GM18858 (cell line): ENCODE measurements around the gene ESPNL.

Source experiments
- ATAC-seq: cut with Tn5 transposase; IDR thresholded peaks from one replicate; pipeline ENCODE4 v1.9.1; 2021; ENCODE audit not compliant: unreplicated experiment

Gene ESPNL

DNA sequence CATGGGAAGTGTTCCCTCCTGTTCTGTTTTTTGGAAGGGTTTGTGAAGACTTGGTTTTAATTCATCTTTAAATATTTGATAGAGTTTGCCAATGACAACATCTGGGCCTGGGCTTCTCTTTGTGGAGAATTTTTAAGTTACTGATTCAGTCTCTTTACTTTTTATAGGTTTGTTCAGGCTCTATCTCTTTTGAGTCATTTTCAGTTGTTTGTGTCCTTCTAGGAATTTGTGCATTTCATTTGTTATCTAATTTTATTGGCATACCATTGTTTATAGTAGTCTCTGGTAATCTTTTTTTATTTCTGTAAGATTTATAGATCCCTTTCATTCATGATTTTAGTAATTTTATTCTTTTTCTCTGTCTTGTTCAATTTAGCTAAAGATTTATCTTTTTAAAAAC is 24.7 kb upstream of the ESPNL start:
- ATAC-seq: no peak

DNA sequence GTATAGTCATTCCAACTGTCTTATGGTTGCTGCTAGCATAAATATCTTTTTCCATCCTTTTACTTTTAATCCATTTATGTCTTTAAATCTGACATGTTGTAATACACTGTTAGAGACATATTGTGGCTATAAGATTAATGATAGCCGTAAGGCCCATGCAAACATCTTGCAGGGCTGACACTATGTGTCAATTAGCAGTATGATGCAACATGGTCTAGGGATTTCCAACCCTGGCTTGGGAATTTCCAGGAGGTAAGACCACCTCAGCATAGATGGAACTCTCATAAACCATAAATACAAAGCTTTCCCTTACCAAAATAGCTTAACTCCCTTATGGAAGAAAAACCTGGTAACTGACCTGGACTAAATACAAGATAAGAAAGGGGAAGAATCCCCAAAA is 22.8 kb upstream of the ESPNL start:
- ATAC-seq: no peak

DNA sequence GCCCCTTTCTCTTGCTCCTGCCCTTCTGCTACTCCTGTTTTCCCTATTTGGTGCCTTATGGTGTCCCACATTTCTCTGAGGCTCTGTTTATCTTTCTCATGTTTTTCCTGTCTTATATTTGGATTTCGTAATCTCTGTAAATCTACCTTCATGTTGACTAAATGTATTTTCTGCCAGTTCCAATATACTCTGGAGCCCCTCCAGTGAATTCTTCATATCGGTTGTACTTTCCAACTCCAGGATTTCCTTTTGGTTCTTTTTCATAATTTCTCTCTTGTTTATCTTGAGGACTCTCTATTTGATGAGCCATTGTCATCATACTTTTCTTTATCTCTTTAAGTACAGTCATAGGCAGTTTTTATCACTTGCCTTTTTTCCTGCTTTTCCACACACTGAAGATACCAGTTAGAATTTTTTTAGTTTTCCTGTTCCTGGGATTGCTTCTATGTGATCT is 20.2 kb upstream of the ESPNL start:
- ATAC-seq: no peak

DNA sequence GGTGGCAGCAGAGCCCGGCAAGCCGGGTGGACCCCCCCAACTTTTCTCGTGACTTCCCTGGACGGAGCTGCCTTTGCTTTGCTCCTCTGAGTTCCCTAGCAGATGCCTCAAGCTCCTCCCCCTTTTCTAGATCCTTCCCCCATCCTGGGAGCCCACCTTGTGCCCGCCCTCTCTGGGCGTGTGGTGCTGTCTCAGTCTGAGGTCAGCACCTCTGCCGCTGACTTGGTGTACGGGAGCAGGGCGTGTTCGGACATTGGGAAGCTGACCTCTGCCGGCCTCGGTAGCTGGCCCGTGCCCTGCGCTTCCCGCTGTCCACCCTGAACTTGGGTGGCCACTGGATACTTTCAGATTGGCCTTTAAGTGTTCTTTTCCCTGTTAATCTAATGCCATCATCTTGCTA is 19.6 kb upstream of the ESPNL start:
- no peak for ATAC-seq

DNA sequence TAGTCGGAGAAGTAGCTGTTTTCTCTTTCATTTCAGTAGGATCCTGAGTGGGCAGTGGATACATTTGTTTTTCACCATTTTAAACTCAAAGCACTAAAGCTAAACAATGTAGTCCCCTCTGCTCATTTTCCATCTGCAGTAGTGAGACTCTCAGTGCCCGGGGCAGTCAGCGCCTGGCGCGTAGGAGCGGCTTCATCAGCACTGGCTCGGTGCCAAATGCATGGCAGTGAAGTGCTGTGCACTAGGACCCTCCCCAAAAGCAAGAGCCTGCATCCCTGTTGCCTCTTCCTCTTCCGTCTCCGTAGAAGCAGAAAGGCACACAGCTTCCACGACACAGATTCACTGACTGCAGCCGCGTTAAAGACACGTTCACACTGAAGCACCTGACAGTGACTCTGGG is 19.0 kb upstream of the ESPNL start:
- ATAC-seq: no peak

DNA sequence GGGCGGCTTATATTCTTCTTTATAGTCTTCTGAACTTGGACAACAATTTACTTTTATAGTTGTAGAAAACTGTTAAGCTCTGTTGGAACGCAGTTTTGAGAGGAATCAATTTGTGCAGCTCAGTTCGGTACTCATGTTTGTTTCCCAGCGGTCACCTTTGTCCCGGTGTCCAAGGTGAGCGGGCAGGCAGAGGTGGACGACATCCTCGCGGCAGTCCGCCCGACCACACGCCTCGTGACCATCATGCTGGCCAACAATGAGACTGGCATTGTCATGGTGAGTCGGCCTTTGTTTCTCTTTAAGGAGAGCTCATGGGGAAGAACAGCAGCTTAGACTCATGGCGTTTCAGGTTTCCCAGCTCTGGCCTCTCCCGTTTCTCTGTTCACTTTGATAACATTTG is 18.6 kb upstream of the ESPNL start:
- ATAC-seq: no peak

DNA sequence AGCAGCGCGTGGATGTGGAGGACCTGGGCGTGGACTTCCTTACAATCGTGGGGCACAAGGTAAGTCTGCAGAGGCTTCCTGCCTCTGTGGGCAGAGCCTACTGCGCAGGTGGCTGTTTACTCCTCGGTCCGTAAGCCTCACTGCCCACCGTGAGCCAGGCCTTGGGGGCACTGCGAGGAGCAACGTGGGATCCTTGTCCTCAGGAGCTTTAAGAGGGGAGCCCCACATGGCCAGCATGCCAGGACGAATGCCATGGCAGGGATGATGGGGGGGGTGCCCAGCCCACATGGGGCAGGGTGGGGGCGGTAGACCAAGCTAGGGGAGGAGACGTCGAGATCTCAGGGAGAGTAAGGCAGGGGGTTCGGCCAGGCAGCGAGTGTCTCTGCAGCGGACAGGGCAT is 18.0 kb upstream of the ESPNL start:
- ATAC-seq: no peak

DNA sequence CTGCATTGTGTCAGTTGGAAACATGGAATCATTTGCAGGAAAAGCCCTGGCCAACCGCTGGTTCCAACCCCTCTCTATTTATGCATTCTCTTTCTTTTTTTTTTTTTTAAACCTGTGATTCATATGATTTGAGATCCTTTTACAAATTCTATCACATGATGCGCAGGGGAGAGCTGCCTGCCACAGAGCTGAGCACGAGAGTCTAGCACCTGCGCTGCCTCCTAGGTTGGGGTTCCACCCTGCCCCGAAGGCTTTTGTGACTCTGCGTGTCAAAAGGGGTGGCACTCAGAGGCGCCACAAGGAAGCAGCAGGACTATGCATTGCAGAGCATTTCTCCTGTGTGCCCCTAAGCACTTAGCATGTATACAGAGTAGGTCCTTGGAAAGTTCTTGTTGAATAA is 17.3 kb upstream of the ESPNL start:
- no peak for ATAC-seq

DNA sequence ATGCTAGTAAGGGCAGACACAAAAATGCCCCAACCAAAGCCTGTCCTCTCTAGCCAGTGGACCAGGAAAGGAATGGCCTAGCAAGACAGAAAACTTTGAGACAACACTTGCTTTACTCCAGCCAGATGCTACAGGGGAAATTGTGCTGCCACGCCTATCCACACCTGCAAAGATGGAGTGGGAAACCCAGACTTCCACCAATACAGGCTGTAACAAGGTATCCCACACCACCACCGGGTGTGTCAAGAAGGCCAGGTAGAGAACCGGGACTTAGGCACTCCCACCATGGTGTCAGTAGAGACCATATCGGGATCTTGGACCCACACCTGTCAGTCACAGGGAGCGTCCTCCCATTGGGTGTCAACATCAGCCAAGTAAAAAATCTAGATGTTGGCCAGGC is 16.2 kb upstream of the ESPNL start:
- no peak for ATAC-seq

DNA sequence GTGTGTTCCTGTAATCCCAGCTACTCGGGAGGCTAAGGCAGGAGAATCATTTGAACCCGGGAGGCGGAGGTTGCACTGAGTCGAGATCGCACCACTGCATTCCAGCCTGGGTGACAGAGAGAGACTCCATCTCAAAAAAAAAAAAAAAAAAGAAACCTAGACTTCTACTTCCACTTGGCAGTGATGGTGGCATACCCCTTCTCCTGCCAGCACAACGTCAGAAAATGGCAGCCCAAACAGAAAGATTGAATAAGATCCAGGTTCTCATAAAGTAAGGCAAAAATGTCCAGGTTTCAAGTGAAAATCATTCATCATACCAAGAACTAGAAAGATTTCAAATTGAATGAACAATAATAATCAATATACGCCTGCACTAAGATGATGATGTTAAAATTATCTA is 15.4 kb upstream of the ESPNL start:
- no peak for ATAC-seq

DNA sequence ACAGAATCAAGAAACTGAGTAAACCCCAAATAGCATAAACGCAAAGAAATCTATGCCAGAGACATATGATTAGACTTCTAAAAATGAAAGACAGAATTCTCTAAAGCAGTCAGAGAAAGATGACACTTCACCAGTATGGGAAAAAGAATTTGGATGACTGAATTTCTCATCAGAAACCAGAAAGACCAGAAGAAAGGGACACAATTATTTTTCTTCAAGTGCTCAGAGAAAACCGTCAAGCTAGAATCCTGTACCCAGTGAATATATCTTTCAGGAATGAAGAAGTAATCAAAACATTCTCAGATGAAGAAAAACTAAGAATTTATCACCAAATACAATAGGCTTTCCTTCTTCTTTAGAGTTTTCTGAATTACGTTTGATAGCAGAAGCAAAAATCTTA is 14.2 kb upstream of the ESPNL start:
- ATAC-seq: no peak

DNA sequence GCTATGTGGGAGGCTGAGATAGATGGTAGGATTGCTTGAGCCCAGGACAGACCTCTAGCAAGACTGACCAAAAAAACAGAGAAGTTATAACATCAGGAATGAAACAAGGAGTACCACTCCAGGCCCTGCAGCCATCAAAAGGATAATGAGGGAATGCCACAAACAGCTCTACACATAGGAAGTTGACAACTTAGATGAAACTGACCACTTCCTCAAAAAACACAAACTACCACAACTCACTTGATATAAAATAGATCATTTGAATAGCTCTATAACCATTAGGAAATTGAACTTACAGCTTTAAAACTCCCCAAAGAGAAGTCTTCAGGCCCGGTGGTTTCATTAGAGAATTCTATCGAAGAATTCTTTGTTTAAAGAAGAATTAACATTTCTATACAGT is 12.9 kb upstream of the ESPNL start:
- no peak for ATAC-seq

DNA sequence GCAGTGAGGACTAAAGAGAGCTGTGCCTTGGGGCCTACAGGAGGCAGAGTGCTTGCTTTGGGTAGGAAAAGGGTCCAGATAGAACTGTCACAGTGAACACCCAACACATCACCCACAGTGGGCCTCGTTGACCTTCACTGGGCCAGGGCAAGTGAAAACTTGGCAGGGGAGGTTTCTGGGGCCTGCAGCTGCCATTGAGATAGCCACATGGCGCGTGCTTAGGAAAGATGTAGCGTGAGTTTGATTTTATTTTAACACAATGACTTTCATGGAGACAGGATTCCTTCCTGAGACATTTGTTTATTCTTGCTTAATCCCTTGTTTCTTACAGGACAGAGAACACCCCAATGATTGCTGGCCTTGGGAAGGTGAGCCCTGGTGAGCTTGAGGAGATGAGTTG is 9.3 kb upstream of the ESPNL start:
- ATAC-seq: no peak

DNA sequence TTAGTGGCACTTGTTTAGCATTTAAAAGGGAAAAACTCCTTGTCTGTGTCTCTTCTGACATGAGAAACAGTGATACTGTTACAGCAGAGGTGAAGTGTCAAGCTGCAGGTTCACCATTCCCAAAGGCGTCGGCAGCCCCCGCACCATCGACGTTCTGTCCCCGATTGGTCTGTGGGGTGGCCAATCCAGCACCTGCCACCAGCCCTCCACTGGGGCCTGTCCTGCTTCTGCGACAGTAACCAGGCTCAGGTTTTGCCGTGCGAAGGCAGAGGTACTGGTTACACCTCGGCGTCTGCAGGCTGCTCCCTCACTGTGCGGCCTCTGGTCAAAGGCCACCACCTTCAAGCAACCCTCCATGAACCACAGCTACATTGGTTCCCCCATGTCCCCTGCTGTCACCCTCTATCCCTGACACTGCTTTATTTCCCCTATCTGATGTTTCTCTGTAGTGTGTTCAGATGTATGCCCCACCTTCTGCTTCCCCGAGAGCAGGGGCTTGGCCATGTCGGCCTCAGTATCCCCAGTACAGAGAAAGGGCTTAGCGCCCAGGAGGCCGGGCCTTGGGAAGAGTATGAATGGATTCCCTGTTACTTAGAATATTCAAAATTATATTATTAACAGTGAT is 8.6 kb upstream of the ESPNL start:
- no peak for ATAC-seq

DNA sequence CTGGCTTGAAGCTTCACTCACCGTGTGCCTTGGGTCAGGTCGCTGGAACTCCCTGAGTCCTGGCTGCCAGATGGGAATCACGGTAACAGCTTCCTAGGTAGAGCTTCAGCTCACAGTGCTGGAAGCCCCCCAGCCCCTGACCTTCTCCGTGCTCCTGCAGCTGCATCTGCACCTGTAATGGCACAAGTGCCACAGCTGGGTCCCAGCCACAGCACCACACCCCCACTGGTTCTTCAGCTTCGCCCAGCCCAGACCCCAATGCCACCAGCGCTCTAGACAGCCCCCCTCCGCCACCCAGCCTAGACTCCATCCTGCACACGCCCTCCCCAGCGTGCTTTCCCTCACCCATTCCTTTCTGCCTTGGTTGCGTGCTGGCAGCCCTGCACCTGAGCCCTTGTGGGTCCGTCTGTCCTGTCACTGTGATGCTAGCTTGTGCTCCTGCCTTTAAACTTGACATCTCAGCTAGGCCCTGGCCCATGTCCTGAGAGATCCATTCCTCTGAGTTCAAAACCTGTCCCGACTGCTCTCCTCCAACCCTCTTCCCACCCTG is 7.6 kb upstream of the ESPNL start:
- no peak for ATAC-seq

DNA sequence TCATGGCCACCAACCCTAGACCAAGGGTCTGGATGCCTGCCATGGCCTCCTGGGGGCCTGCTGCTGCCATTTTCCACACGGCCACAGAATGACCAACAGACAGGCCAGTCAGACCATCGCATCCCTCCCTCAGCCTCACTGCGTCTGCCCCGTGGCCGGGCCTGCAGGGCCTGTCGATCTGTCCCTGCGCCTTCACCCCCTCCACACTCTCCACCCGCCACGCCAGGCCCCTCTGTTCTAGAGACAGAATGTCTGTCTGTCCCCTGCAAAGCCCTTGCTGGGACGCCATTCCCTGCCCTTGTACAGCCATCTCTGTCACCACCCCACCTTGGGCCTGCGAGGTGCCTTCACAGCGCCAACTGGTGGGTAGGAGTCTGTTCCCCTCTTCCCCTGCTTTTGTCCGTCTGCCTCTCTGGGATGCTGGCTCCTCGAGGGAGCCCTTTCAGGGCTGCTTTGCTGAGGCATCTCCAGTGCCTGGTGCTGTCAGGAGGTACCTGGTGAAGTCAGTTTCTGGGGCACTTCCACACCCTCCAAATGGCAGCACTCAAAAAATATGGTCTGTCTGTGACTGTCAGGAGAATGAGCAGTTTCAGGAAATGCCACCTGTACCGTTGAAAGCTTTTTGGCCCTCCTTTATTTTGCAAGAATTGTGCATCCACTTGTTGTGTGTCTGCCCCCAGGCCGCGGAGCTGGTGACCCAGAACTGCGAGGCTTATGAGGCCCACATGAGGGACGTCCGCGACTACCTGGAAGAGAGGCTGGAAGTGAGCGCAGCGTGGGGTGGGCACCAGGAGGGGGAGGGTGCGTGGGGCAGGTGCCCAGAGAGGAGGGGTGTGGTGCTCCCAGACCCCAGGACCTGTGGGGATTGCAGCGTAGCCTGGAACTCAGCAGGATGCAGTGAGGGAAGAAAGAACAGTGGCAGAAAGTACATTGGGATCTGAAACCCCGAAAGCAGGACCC is 6.7 kb upstream of the ESPNL start:
- no peak for ATAC-seq

DNA sequence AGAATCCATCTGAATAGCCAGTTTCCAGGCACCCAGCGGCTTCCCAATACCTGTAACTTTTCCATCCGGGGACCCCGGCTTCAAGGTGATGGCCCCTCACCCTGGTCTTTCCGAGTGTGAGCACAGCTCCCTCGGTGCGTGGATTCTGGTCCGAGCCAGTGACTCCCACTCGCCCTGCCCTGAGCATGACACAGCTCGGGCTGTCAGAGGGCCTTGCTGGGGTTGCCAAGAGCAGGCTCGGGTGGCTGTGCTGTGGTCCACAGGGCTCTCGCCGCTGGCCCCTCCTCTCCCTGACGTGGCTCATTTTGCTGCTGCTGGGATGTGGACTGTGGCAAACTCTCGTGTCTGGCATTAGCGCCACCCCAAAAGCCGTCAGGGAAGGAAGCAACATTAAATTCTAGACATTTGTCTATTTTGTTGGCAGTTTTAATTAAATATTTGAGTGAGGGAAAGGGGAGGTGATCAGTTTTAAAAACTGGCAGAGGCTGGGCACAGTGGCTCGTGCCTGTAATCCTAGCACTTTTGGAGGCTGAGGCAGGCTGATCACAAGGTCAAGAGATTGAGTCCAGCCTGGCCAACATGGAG is 5.6 kb upstream of the ESPNL start:
- no peak for ATAC-seq

DNA sequence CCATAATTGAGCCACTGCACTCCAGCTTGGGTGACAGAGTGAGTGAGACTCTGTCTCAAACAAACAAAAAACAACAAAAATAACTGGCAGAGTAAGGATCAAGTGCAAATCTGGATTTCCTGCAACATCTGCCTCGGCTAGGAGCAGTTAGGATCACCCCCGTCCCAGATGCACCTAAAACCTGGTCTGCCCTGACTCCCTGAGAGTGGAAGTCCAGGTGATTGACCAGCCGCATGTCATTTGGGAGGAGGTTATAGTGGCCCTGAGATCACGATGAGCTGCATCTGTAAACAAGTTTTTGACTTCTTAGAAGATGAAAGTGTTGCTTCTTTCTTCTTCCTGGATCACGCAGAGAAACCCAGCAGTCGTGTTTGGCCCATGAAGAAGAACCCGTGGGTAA is 5.0 kb upstream of the ESPNL start:
- ATAC-seq: no peak

DNA sequence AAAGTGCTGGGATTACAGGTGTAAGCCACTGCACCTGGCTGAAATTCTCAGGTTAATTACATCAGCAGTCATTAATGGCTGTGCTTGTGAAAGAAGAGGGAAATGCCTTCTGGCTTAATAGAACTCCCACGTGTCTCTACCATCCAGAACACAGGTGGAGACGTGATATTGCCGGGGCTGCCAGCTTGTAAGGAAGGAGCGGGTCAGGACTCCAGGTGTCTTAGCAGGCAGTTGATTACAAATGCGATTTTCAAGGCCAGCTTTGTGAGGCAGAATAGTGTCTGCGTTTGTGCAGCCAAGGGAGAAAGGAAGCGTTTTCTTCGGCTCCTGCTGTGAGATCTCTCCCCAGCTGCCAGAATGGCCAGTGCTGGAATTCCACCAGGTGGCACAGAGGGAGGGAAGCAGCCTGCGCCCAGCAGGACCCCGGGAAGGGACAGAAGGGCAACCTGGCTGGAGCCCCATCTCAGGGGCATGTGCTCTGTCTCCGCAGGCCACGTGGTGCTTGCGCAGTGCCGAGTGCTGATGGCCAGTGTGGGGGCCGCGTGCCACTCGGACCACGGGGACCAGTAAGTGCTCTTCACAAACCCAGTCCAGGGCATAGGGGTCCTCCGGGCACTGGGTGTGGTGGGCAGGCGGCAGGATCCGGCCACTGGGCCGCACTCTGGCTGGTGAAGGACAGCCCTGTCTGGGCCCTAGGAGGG is 3.7 kb upstream of the ESPNL start:
- ATAC-seq: no peak

DNA sequence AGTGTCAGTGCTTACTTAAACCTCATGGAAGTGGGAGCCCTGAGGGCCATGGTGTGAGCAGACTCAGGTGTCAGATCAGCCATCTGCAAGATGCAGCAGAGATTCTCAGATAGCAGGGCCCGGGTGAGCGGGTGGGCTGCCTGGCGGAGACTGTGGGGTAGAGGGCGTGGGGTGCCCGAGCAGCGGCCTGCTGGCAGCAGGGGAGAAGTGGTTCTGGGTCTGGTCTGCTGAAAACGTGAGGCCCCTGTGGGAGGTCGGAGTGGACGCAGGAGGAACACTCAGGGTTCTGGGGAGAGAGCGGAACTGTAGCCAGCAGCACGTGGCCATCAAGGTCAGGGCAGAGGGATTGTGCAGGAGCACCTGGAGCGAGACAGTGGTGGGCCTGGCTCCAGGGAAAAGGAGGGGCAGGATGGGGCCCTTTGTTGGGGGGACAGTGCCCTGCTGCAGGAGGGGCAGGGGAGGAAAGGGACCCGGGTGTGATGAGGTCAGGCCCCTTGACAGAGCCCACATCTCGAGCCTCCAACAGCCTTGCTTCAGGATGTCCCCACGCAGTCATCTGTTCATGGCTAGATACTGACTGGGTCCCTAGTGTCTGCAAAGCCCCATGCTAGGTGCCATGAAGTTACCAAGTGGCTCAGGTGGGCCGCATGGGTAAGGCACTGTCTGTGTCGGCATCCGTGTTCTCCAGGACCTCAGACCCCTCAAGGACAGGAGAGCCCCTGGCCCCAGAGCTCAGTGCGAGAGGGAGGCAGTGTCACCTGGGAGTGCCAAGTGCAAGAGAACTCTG is 2.7 kb upstream of the ESPNL start:
- no peak for ATAC-seq
